HepG2 (cell line): ENCODE data around the gene ARHGAP26. TPM values are rescaled to one million over a fixed set of nuclear protein-coding genes. Genes with fewer than 3 reads are reported as not detected.

Experiments
- DZIP1 ChIP-seq: sonication (generic); formaldehyde crosslinking; IDR thresholded peaks from 2 replicates; pipeline ENCODE4 v1.5.0; 2020; ENCODE audit warnings: mild to moderate bottlenecking, missing genetic modification reagents
- ELF4 ChIP-seq: sonication (generic); formaldehyde crosslinking; IDR thresholded peaks from 2 replicates; pipeline ENCODE4 v1.5.0; 2020; ENCODE audit warnings: missing genetic modification reagents, mild to moderate bottlenecking, moderate library complexity, borderline replicate concordance
- FOSL2 ChIP-seq: sonication (generic); formaldehyde crosslinking; IDR thresholded peaks from 2 replicates; pipeline ENCODE4 v1.4.0; 2020; ENCODE audit warnings: missing genetic modification reagents
- HNF1A ChIP-seq, 2 experiments: sonication (generic) in 1 of 2; formaldehyde crosslinking in 1 of 2; IDR thresholded peaks; 2 replicates each; pipeline versions ENCODE4 v1.4.0 to v1.6.1; 2016 to 2020; ENCODE audit warnings: borderline replicate concordance in 1 of 2, low read depth in 1 of 2, mild to moderate bottlenecking in 1 of 2, missing genetic modification reagents in 1 of 2
- ISX ChIP-seq: sonication (generic); formaldehyde crosslinking; conservative IDR thresholded peaks from 2 replicates; pipeline ENCODE4 v1.5.0; 2020; ENCODE audit warnings: missing genetic modification reagents
- KLF13 ChIP-seq: sonication (generic); formaldehyde crosslinking; IDR thresholded peaks from 2 replicates; pipeline ENCODE4 v1.4.0; 2020; ENCODE audit warnings: mild to moderate bottlenecking, missing genetic modification reagents
- NRL ChIP-seq: sonication (generic); formaldehyde crosslinking; IDR thresholded peaks from 2 replicates; pipeline ENCODE4 v1.5.0; 2020; ENCODE audit warnings: missing genetic modification reagents, mild to moderate bottlenecking, moderate library complexity, borderline replicate concordance
- PAX8 ChIP-seq: sonication (generic); formaldehyde crosslinking; IDR thresholded peaks from 2 replicates; pipeline ENCODE4 v1.8.0; 2022; ENCODE audit warnings: mild to moderate bottlenecking, missing genetic modification reagents, borderline replicate concordance
- POLR2A ChIP-seq, 2 experiments: IDR thresholded peaks; 2 replicates each; pipeline ENCODE4 v1.6.1; 2011; ENCODE audit warnings: low read depth in 2 of 2, low read length in 2 of 2, mild to moderate bottlenecking in 1 of 2, moderate library complexity in 1 of 2; ENCODE audit not compliant: insufficient read depth in 1 of 2
- SIX4 ChIP-seq: sonication (generic); formaldehyde crosslinking; IDR thresholded peaks from 2 replicates; pipeline ENCODE4 v1.4.0; 2020; ENCODE audit warnings: missing genetic modification reagents
- SNAI1 ChIP-seq: sonication (generic); formaldehyde crosslinking; IDR thresholded peaks from 2 replicates; pipeline ENCODE4 v1.5.0; 2020; ENCODE audit warnings: mild to moderate bottlenecking, missing genetic modification reagents, borderline replicate concordance
- SOX5 ChIP-seq: IDR thresholded peaks from 2 replicates; pipeline ENCODE4 v1.6.1; 2016; ENCODE audit warnings: borderline replicate concordance
- ZNF281 ChIP-seq: sonication (generic); formaldehyde crosslinking; IDR thresholded peaks from 2 replicates; pipeline ENCODE4 v1.4.0; 2020; ENCODE audit warnings: missing genetic modification reagents, borderline replicate concordance
- ZNF567 ChIP-seq: sonication (generic); formaldehyde crosslinking; IDR thresholded peaks from 2 replicates; pipeline ENCODE4 v1.8.1; 2023; ENCODE audit warnings: mild to moderate bottlenecking, missing genetic modification reagents, borderline replicate concordance
- ZNF747 ChIP-seq: sonication (generic); formaldehyde crosslinking; IDR thresholded peaks from 2 replicates; pipeline ENCODE4 v1.8.1; 2023; ENCODE audit warnings: missing genetic modification reagents, mild to moderate bottlenecking, borderline replicate concordance
- ZSCAN5A ChIP-seq: sonication (generic); formaldehyde crosslinking; IDR thresholded peaks from 2 replicates; pipeline ENCODE4 v1.8.0; 2022; ENCODE audit warnings: mild to moderate bottlenecking, missing genetic modification reagents, borderline replicate concordance
- polyA plus RNA-seq, 8 experiments: library from polyadenylated mRNA; depleted of rRNA in 3 of 8; stranded (reverse) in 7 of 8; unstranded in 1 of 8; fragments of >200 nt; fragmentation: Illumina TruSeq in 4 of 8; extraction: Trizol in 4 of 8; gene quantifications; 2 replicates each; pipeline versions ENCODE4 v1.2.1 to v1.2.3, GENCODE V29; 2011 to 2016; ENCODE audit warnings: low read depth in 4 of 8, missing spikeins in 1 of 8, mixed read lengths in 1 of 8; ENCODE audit not compliant: insufficient read depth in 1 of 8
- total RNA-seq, 5 experiments: library from RNA; depleted of rRNA; stranded (reverse); fragments of >200 nt; fragmentation: Illumina TruSeq; extraction: Trizol; gene quantifications; 2 replicates each; pipeline ENCODE4 v1.2.3, GENCODE V29; 2016; ENCODE audit warnings: low read depth in 1 of 5

Gene ARHGAP26
- total and polyA plus RNA-seq, 2 of the 13 experiments (the other 11 are each of a cell fraction or from before 2014, with no cell fraction given) = 9.6 to 18.2 TPM

- TF ChIP-seq DZIP1 (no peak), HNF1A (IDR thresholded peaks at IDR 0.05; ENCODE audit: low read depth) (peak; percentile 35; the same call in 1 of the 2 replicates), HNF1A (CRISPR knock-in tag; IDR thresholded peaks at IDR 0.05; ENCODE audit: borderline replicate concordance) (peak; percentile 65; the same call in 1 of the 2 replicates), ZNF567 (CRISPR knock-in tag) (no peak), ZSCAN5A (CRISPR knock-in tag) (no peak), SOX5 (CRISPR knock-in tag) (peak; percentile 27; the same call in 1 of the 2 replicates), ZNF281 (CRISPR knock-in tag) (no peak), ZNF747 (CRISPR knock-in tag) (no peak), ISX (no peak), SIX4 (CRISPR knock-in tag) (no peak), POLR2A (IDR thresholded peaks at IDR 0.05; ENCODE audit: insufficient read depth in 1 of 2, low read depth in 2 of 2, low read length in 2 of 2) (no peak), PAX8 (CRISPR knock-in tag) (no peak), NRL (no peak), KLF13 (CRISPR knock-in tag) (no peak), SNAI1 (CRISPR knock-in tag) (no peak), ELF4 (CRISPR knock-in tag) (no peak), FOSL2 (CRISPR knock-in tag) (peak; percentile 91)
Observed at GRCh38 chr5:142821733-142822487, 51.7 kb downstream of the ARHGAP26 start (continued).
